HG02981 (cell line): ENCODE results near the gene FBXO33.

Source experiments
- ATAC-seq: cut with Tn5 transposase; IDR thresholded peaks from one replicate; pipeline ENCODE4 v1.9.1; 2021; ENCODE audit warnings: mild to moderate bottlenecking, moderate library complexity; ENCODE audit not compliant: unreplicated experiment

FBXO33 gene

GRCh38 chr14:39431416-39432178, 636 bp downstream of the FBXO33 start:
- peak; percentile 16 for ATAC-seq

DNA sequence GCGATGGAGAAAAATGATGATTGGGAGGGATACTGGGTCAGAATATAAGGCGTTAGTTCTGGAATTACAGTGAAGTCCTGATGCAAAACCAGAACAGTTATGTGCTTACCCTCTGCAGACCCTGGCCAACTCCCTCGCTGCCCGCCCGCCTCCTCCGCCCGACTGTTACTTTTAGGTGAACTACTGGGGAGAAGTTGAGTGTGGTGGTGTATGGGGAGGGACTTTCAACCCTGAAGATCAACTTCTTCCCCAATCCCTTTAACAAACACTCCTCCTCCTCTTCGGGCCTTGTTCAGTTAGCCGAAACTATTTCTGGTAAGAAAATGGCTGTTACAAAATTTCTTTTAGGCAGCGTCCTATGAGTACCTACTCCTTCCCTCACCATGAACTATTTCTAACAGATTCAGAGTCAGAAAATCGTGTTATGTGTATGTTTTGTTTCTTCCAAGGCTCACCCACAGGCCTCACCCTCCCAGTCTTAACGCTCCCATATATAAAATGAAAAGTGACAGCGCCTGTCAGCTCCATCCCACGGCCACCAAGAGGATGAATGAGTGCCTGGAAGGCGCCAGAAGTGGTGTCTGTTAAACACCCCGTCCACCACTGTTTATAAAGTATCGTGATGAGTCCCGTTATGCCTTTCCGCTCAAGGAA, 1.3 kb downstream of the FBXO33 start:
- ATAC-seq = peak; percentile 1

DNA sequence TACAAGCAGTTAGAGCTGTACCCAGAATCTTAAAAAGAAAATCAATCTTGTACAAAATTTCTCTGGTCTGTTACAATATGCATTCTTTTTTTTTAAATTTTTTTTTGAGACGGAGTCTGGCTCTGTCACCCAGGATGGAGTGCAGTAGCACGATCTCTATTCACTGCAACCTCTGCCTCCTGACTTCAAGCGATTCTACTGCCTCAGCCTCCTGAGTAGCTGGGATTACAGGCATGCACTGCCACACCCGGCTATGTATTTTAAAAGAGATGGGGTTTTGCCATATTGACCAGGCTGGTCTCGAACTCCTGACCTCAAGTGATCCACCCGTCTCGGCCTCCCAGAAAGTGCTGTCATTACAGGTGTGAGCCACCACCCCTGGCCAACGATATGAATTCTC, 4.1 kb downstream of the FBXO33 start:
- no peak for ATAC-seq

DNA sequence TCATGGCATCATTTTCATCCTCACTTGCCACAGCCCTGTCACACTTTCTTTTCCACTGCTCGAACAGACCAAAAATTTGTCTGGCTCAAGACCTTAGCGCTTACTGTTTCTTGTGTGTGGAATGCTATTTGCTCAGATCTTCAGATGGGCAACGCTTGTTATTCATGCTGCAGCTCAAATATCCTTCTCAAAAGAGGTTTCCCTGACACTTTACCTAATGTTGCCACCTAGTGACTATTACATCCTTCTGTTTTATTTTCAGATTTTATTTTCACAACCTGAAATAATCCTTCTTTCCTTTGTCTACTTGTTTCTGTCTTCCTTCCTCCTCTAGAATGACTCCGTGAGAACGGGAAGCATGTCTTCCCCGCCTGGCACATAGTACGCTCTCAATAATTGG, 5.6 kb downstream of the FBXO33 start:
- no peak for ATAC-seq

DNA sequence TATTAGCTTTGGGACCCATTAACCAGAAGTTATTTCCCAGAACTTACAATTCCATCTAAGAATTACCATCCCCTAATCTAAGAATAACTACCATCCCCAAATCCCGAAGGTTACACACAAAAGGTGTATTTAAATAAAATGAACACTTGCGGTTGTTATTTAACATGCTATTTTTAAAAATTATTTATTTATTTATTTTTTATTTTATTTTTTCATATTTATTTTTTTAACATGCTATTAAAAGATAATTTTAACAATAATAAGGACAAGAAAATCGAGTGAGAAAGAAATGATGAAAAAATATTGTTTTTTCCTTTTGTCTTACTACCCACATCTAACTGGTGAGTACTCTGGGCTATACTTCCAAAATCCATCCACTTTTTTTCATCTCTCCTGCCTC, 6.3 kb downstream of the FBXO33 start:
- ATAC-seq = no peak

GRCh38 chr14:39423793-39424192, 8.4 kb downstream of the FBXO33 start:
- no peak for ATAC-seq

DNA sequence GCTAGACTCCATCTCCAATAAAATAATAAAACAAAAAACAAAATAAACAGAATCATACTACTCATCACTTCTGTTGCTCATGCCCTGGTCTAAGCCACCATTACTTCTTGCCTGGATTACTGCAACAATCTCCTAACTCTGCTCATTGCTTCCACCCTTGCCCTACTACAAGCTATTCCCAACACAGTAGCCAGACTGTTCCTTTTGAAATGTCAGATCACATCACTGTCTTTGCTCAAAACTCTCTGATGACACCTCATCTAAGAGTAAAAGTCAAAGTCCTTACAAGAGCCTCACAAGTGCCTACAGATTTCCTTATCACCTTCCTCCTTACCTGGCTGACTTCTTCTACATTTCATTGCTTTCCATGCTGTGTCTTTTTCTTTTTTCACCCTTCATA, 10.0 kb downstream of the FBXO33 start:
- no peak for ATAC-seq

- ATAC-seq = no peak
These were observed 13.0 kb downstream of the FBXO33 start for GRCh38 chr14:39419272-39419671.

DNA sequence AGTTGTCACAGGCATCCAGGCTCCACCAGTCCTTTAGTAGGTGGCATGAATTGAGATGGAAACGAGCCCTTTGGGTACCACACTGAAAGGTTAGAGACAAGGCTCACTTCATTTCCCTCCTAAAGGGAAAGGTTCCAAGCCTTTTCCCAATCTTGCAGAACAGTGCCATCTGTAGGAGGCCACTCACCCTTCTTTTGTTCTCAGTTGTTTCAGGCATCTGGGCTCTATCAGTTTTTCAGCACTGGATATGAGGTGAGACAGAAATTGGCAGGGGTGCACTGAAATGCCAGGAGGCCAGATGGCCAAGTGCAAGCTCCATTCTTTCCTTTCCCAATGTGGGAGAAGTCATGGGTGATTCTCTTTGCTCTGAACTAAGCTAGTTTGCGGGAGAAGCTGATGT, 15.2 kb downstream of the FBXO33 start:
- no peak for ATAC-seq

- ATAC-seq = no peak
These were observed 16.2 kb downstream of the FBXO33 start for GRCh38 chr14:39416072-39416471.

DNA sequence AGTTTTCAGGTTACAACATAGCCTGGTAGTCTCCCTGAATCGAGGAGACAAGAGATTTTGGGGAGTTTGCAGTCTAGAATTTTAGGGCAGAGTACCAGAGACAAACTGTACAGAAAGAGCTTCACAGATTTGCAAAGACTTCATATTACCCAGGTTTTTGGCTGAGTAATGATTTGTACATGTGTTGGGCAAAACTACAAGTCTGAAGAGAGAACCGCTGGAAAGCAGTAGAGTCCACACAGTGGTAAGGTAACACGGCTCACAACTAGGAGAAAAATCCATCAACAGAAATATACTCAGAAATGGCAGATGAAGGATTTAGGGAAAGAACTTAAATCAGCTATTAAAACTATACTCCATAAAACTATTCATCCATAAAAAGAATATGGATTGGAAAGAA, 25.7 kb downstream of the FBXO33 start:
- no peak for ATAC-seq

DNA sequence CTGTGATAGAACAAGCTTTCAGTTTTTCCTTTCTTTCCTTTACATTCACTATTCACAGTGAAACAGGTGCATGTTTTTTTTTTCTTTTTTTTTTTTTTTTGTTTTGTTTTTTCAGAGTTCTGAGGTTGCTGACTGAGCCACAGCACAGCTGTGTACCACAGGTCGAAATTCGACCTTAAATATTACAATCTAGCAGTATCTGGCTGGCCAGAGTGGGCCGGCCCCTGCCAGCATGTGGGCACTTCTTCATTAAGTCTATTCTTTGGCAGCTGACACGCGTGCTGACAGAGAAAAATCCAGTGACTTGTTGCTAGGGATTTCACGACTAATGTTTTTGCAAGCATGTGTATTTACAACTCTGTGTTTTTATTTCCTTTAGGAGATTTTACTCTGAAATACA, 33.9 kb downstream of the FBXO33 start:
- ATAC-seq = no peak

DNA sequence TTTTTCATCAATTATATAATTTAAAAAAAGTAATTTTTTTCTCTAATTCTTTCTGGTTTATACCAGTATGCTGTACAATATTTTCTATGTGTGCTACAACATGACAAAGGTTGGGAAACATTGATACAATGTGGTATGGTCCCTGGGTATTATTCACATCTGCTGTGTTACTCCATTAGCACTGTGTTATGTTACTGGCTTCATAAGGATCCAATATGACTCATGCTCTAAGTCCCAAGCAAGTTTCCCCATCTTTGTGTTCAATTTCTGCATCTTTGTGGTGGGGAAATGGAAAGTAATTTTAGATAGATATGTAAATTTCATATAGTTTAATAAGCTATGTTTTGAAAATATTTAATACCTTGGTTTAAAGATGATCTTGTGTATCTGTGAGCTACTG, 35.8 kb downstream of the FBXO33 start:
- no peak for ATAC-seq

- no peak for ATAC-seq
These were observed 36.5 kb downstream of the FBXO33 start for GRCh38 chr14:39395555-39396254.

GRCh38 chr14:39393289-39393688, 38.9 kb downstream of the FBXO33 start:
- no peak for ATAC-seq

DNA sequence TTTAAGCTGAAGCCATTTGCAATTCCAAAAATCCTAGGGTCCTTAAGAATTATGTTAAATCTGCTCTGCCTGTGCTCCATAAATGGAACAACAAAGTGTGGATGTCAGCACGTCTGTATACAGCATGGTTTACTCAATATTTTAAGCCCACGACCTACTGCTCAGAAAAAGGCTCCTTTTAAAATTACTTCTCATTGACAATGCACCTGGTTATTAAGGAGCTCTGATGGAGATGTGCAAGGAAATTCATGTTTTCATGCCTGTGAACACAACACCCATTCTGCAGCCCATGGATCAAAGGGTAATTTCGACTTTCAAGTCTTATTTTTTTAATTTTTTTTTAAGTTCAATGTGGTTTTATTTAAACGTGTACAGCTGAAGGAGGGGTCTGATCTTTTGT, 48.1 kb downstream of the FBXO33 start:
- ATAC-seq = no peak

- ATAC-seq = no peak
These were observed 48.5 kb downstream of the FBXO33 start for GRCh38 chr14:39383741-39384140.

GRCh38 chr14:39383026-39383660, 49.1 kb downstream of the FBXO33 start:
- ATAC-seq = peak; percentile 81

DNA sequence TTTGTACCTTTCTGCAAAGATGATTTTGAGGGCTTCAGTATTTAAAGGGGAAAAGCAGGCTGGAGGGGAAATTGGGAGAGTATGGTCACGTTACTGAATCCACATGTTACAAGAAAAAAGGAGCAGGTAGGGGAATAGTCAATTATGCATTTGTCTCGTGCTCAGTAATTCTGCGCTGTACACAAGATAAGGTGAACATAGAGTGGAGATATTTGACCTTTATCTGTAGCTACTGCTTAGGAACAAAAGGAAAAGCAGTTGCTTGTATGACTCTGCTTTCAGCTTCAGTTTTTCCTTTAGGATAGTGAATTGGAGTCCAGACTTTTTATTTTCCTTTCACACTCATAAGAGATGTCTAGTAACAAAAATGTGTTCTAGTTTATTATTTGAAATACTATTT, 49.8 kb downstream of the FBXO33 start:
- ATAC-seq = no peak

- no peak for ATAC-seq
These were observed 50.9 kb downstream of the FBXO33 start for GRCh38 chr14:39381366-39381765.

DNA sequence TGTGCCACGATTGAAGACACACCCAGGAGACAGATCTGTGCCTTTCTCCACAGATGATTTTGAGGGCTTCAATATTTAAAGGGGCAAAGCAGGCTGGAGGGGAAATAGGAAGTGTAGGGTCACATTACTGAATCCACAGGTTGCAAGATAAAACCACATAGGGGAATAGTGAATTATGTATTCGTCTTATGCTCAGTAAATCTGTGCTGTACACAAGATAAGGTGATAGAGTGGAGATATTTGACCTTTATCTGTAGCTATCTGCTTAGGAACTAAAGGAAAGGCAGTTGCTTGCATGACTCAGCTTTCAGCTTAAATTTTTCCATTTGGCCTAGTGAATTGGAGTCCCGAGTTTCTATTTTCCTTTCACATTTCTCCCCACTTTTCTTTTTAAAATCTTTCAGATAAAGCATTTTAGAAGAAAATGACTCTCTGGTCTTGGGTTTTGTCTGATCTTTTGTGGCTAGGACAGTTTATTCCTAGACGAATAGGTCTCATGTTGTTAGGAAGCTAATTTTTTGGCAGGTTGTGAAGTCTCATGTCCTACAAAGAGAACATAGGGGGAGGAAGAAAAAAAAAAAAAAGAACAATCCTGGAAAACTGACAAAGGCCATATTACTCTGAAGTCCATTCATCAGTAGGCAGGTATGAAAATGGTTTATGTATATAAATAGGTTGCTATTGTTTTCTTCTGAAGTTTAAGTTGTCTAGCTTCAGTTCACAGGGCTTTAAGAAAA, 55.4 kb downstream of the FBXO33 start:
- ATAC-seq = no peak
